ENCODE data around the gene CHPF. TPM values are rescaled to one million over a fixed set of nuclear protein-coding genes. Genes with fewer than 3 reads are reported as not detected.

Gene CHPF
- total RNA-seq, 1 experiment from 2014 or later: 139 TPM

DNA sequence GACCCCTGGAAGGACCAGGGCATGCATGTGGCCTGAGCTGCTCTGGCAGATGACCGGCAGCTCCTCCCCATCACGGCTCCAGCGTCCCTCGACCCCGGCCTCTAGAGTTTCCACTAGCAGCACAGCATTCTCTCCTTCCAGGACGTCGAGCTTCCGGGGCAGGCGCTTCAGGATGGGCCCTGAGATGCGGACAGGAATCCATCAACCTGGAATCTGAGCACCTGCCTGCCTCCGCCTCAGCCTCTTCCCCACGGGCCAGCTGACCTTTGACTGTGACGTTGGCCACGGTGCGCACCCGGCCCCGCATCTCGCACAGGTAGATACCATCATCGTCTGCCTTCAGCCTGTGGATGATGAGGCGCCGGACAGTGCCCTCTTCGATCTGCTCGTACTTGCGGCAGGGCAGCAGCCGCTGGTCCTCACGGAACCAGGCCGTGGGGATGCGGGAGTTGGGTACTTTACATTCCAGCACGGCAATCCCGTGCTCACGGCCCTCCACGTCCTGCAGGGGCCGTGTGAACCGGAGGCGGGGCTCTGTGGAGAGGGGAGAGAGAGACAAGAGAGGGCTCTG is 24.3 kb upstream of the CHPF start:
- Histone ChIP-seq H3K27me3 (ENCODE audit: low read length) (no peaks in the 10 kb centered on the region), H3K79me2 (ENCODE audit: low read length) (peaks cover 20% of the 10 kb centered on the region), H3K27ac (ENCODE audit: low read length) (no peak overlapping the region), H3F3A (ENCODE audit: low read length, unreplicated experiment) (no peaks in the 10 kb centered on the region), H3K36me3 (ENCODE audit: low read depth, low read length) (no peaks in the 10 kb centered on the region; the same call in 1 of the 2 replicates), H3K9me2 (replicated peaks; ENCODE audit: low read length) (no peaks in the 10 kb centered on the region), H4K20me1 (ENCODE audit: low read length) (no peaks in the 10 kb centered on the region), H3K9ac (ENCODE audit: low read length) (no peak overlapping the region), H3K9me3 (ENCODE audit: low read length) (no peaks in the 10 kb centered on the region), H3K4me1 (ENCODE audit: insufficient read depth, low read length) (peaks cover 24% of the 10 kb centered on the region), H2AFZ (ENCODE audit: low read length) (no peak overlapping the region), H3K4me3 (ENCODE audit: low read length) (no peak overlapping the region), H3K4me2 (ENCODE audit: low read length) (no peak overlapping the region)
- ChIA-PET CTCF (no interaction called here), POLR2A (ENCODE audit: unreplicated experiment) (no interaction called here)
- no TSS peak for BruUV-seq (replicated peaks)
- no peak for ATAC-seq
- DNase-seq: no peak
- intact Hi-C loops (cut with micrococcal nuclease): no loop called here
- no peak for TF ChIP-seq EZH2 (IDR thresholded peaks at IDR 0.05; ENCODE audit: low read length, unreplicated experiment)
- no peak for TF ChIP-seq EZH2phosphoT487 (IDR thresholded peaks at IDR 0.05; ENCODE audit: borderline replicate concordance, low read length)
- TF ChIP-seq, protein P1, sequence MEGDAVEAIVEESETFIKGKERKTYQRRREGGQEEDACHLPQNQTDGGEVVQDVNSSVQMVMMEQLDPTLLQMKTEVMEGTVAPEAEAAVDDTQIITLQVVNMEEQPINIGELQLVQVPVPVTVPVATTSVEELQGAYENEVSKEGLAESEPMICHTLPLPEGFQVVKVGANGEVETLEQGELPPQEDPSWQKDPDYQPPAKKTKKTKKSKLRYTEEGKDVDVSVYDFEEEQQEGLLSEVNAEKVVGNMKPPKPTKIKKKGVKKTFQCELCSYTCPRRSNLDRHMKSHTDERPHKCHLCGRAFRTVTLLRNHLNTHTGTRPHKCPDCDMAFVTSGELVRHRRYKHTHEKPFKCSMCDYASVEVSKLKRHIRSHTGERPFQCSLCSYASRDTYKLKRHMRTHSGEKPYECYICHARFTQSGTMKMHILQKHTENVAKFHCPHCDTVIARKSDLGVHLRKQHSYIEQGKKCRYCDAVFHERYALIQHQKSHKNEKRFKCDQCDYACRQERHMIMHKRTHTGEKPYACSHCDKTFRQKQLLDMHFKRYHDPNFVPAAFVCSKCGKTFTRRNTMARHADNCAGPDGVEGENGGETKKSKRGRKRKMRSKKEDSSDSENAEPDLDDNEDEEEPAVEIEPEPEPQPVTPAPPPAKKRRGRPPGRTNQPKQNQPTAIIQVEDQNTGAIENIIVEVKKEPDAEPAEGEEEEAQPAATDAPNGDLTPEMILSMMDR (conservative IDR thresholded peaks at IDR 0.05; ENCODE audit: low read depth, low read length): no peak

GRCh38 chr2:219567131-219567530 is 23.5 kb upstream of the CHPF start:
- Histone ChIP-seq H2AFZ (ENCODE audit: low read length) (no peak overlapping the region), H3K4me1 (ENCODE audit: insufficient read depth, low read length) (peaks cover 19% of the 10 kb centered on the region), H3K36me3 (ENCODE audit: low read depth, low read length) (no peaks in the 10 kb centered on the region; the same call in 1 of the 2 replicates), H3K9me2 (replicated peaks; ENCODE audit: low read length) (no peaks in the 10 kb centered on the region), H3F3A (ENCODE audit: low read length, unreplicated experiment) (no peaks in the 10 kb centered on the region), H3K27me3 (ENCODE audit: low read length) (no peaks in the 10 kb centered on the region), H3K79me2 (ENCODE audit: low read length) (peaks cover 20% of the 10 kb centered on the region), H3K27ac (ENCODE audit: low read length) (no peak overlapping the region), H3K9ac (ENCODE audit: low read length) (no peak overlapping the region), H4K20me1 (ENCODE audit: low read length) (no peaks in the 10 kb centered on the region), H3K4me3 (ENCODE audit: low read length) (no peak overlapping the region), H3K4me2 (ENCODE audit: low read length) (no peak overlapping the region), H3K9me3 (ENCODE audit: low read length) (no peaks in the 10 kb centered on the region)
- TF ChIP-seq, protein P1 (conservative IDR thresholded peaks at IDR 0.05; ENCODE audit: low read depth, low read length): no peak
- TF ChIP-seq EZH2 (IDR thresholded peaks at IDR 0.05; ENCODE audit: low read length, unreplicated experiment) (no peak), EZH2phosphoT487 (IDR thresholded peaks at IDR 0.05; ENCODE audit: borderline replicate concordance, low read length) (no peak)
- ChIA-PET POLR2A (ENCODE audit: unreplicated experiment) (no interaction called here), CTCF (no interaction called here)
- intact Hi-C loops (cut with micrococcal nuclease): no loop called here
- ATAC-seq (no peak), DNase-seq (no peak)
- BruUV-seq (replicated peaks): no TSS peak

DNA sequence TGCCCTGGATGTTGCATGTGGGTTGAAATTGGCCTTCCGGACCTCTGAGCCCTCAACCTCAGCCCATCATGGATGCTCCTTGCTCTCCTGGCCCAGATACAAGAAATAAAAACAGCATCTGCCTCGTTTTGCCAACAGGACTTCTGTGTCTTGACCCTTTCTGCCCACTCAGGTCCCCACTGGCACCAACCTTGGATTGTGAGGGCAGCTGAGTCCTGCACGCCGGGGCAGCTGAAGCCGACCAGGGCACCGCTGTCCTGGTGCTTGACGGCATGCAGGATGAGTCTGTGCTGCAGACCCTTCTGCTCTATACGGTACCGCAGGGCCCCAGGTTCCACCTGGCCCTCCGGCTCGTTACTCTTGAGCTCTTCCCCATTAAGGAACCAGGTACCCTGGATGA is 23.0 kb upstream of the CHPF start:
- Histone ChIP-seq H3K9me2 (replicated peaks; ENCODE audit: low read length) (no peaks in the 10 kb centered on the region), H3K79me2 (ENCODE audit: low read length) (peaks cover 20% of the 10 kb centered on the region), H3K27me3 (ENCODE audit: low read length) (no peaks in the 10 kb centered on the region), H3K4me2 (ENCODE audit: low read length) (no peak overlapping the region), H3K27ac (ENCODE audit: low read length) (no peak overlapping the region), H3K4me3 (ENCODE audit: low read length) (no peak overlapping the region), H4K20me1 (ENCODE audit: low read length) (no peaks in the 10 kb centered on the region), H3K9me3 (ENCODE audit: low read length) (no peaks in the 10 kb centered on the region), H3K36me3 (ENCODE audit: low read depth, low read length) (no peaks in the 10 kb centered on the region; the same call in 1 of the 2 replicates), H3K9ac (ENCODE audit: low read length) (no peak overlapping the region), H2AFZ (ENCODE audit: low read length) (no peak overlapping the region), H3K4me1 (ENCODE audit: insufficient read depth, low read length) (peaks cover 14% of the 10 kb centered on the region), H3F3A (ENCODE audit: low read length, unreplicated experiment) (no peaks in the 10 kb centered on the region)
- ChIA-PET POLR2A (ENCODE audit: unreplicated experiment) (no interaction called here), CTCF (no interaction called here)
- BruUV-seq (replicated peaks): no TSS peak
- TF ChIP-seq EZH2 (IDR thresholded peaks at IDR 0.05; ENCODE audit: low read length, unreplicated experiment) (no peak), EZH2phosphoT487 (IDR thresholded peaks at IDR 0.05; ENCODE audit: borderline replicate concordance, low read length) (no peak)
- TF ChIP-seq, protein P1 (conservative IDR thresholded peaks at IDR 0.05; ENCODE audit: low read depth, low read length): no peak
- no peak for ATAC-seq
- intact Hi-C loops (cut with micrococcal nuclease): no loop called here
- no peak for DNase-seq

All from PC-3 (cell line).